ENCODE results near the gene KRT33A. TPM values are rescaled to one million over a fixed set of nuclear protein-coding genes. Genes with fewer than 3 reads are reported as not detected.
"Not testable (repeated sequence)": the region's sequence is repeated elsewhere in the genome, so short reads cannot be mapped to it uniquely, and the experiment has no call there.

KRT33A gene
- total RNA-seq, 2 experiments from 2014 or later = not detected

GRCh38 chr17:41347869-41348760, 2.5 kb downstream of the KRT33A start:
- H3K36me3 Mint-ChIP-seq = peaks cover 5% of the 10 kb centered on the region
- H3K4me1 Mint-ChIP-seq = no peaks in the 10 kb centered on the region
- H3K27me3 Mint-ChIP-seq = peaks cover 6% of the 10 kb centered on the region
- H3K27ac Mint-ChIP-seq = no peak overlapping the region
- peaks cover 2% of the 10 kb centered on the region for H3K9me3 Mint-ChIP-seq (ENCODE audit: low read depth)
- ATAC-seq (no peak), DNase-seq (peak; percentile 9)
- H3K4me3 Mint-ChIP-seq = no peak overlapping the region
- CTCF ChIA-PET = interaction anchor here (1.1 to 1.2 kb wide), 2 partner anchors 8 to 23 kb away, joined by 3 read pairs; no protein-coding TSS in a partner anchor

DNA sequence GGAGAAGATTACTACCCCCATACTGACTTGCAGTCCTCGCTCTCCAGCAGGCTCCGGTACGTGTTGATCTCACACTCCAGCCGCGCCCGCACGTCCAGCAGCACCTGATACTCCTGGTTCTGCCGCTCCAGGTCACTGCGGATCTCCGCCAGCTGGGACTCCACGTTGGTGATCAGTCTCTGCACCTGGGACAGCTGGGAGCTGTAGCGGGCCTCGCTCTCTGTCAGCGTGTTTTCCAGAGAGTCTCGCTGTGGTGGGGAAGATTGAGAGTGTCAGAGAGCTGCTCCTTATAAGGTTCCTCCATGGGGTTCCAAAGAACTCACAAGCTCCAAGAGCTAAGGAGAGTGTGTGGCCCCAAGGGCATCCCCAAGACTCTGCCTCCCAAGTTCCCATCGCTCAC, 4.2 kb downstream of the KRT33A start:
- H3K27me3 Mint-ChIP-seq; CTCF ChIA-PET; H3K9me3 Mint-ChIP-seq (ENCODE audit: low read depth); ATAC-seq; H3K27ac Mint-ChIP-seq; DNase-seq; H3K4me3 Mint-ChIP-seq; H3K4me1 Mint-ChIP-seq: not testable (repeated sequence)
- peaks cover 18% of the 10 kb centered on the region for H3K36me3 Mint-ChIP-seq

- Mint-ChIP-seq H3K9me3 (ENCODE audit: low read depth) (peaks cover 8% of the 10 kb centered on the region), H3K4me1 (peaks cover 13% of the 10 kb centered on the region), H3K27me3 (peaks cover 3% of the 10 kb centered on the region), H3K27ac (no peak overlapping the region), H3K4me3 (no peak overlapping the region), H3K36me3 (peaks cover 18% of the 10 kb centered on the region)
- ATAC-seq (no peak), DNase-seq (peak; percentile 23)
- CTCF ChIA-PET = no interaction called here
Observed at GRCh38 chr17:41345992-41346391, 4.6 kb downstream of the KRT33A start.

- CTCF ChIA-PET = no interaction called here
- H3K4me3 Mint-ChIP-seq = no peak overlapping the region
- peaks cover 38% of the 10 kb centered on the region for H3K4me1 Mint-ChIP-seq
- no peak for ATAC-seq
- peaks cover 5% of the 10 kb centered on the region for H3K27me3 Mint-ChIP-seq
- peaks cover 8% of the 10 kb centered on the region for H3K9me3 Mint-ChIP-seq (ENCODE audit: low read depth)
- peak; percentile 8 for DNase-seq
- H3K27ac Mint-ChIP-seq = no peak overlapping the region
- peaks cover 18% of the 10 kb centered on the region for H3K36me3 Mint-ChIP-seq
Observed at GRCh38 chr17:41343029-41343428, 7.6 kb downstream of the KRT33A start.

GRCh38 chr17:41340934-41341861, 9.4 kb downstream of the KRT33A start:
- Mint-ChIP-seq H3K4me1 (peaks cover 40% of the 10 kb centered on the region), H3K9me3 (ENCODE audit: low read depth) (peaks cover 8% of the 10 kb centered on the region), H3K4me3 (peak overlapping the region; percentile 21), H3K27ac (peak overlapping the region; percentile 78), H3K27me3 (peaks cover 2% of the 10 kb centered on the region), H3K36me3 (peaks cover 18% of the 10 kb centered on the region)
- CTCF ChIA-PET = interaction anchor here (1.0 to 2.6 kb wide), 3 partner anchors 208 to 324 kb away, joined by 3 to 10 read pairs (median 3); no protein-coding TSS in a partner anchor
- DNase-seq (peak; percentile 78), ATAC-seq (peak; percentile 71)

GRCh38 chr17:41340494-41340893, 10.1 kb downstream of the KRT33A start:
- Mint-ChIP-seq H3K27ac (peak overlapping the region; percentile 78), H3K4me1 (peaks cover 40% of the 10 kb centered on the region)

GRCh38 chr17:41339571-41340172, 11.0 kb downstream of the KRT33A start:
- H3K27me3 Mint-ChIP-seq = peaks cover 2% of the 10 kb centered on the region
- CTCF ChIA-PET = interaction anchor here (1.2 to 2.6 kb wide), 7 partner anchors 9 to 326 kb away, joined by 3 to 10 read pairs (median 5); no protein-coding TSS in a partner anchor
- H3K36me3 Mint-ChIP-seq = peaks cover 18% of the 10 kb centered on the region
- peaks cover 46% of the 10 kb centered on the region for H3K4me1 Mint-ChIP-seq
- peaks cover 8% of the 10 kb centered on the region for H3K9me3 Mint-ChIP-seq (ENCODE audit: low read depth)
- ATAC-seq (no peak), DNase-seq (peak; percentile 38)
- no peak overlapping the region for H3K4me3 Mint-ChIP-seq
- H3K27ac Mint-ChIP-seq = peak overlapping the region; percentile 56

More at GRCh38 chr17:41340494-41340893, 10.1 kb downstream of the KRT33A start:
- peaks cover 18% of the 10 kb centered on the region for H3K36me3 Mint-ChIP-seq
- H3K4me3 Mint-ChIP-seq = no peak overlapping the region
- DNase-seq (peak; percentile 40), ATAC-seq (no peak)
- peaks cover 8% of the 10 kb centered on the region for H3K9me3 Mint-ChIP-seq (ENCODE audit: low read depth)
- peaks cover 2% of the 10 kb centered on the region for H3K27me3 Mint-ChIP-seq
- CTCF ChIA-PET = interaction anchor here (1.0 to 2.6 kb wide), 4 partner anchors 8 to 325 kb away, joined by 3 to 10 read pairs (median 4); no protein-coding TSS in a partner anchor

DNA sequence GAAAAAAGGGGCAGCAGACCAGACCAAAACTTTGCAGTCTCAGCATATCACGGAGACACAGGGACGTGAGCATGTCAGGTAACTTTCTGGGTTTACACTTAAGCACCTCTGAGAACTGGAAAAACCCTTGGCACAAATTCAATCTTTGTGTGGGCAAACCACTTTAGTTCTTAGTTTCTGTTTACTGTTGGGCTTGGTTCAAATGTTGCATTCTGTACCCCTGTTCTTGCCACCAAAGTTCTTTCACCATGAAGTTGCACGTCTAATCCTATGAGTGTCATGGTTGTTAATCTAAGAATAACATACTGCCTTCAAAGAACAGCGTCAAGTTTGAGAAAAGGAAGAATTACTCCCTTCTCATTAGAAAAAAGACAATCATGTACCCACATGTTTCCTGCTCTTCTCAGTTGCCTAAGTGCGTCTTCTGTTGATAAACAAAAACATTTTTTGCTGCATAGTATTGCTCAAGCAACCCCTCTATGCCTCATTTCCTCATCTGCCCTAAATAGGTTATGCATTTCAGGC, 11.6 kb downstream of the KRT33A start:
- ATAC-seq = peak; percentile 41
- Mint-ChIP-seq H3K4me1 (peaks cover 51% of the 10 kb centered on the region), H3K36me3 (peaks cover 18% of the 10 kb centered on the region), H3K27me3 (peaks cover 2% of the 10 kb centered on the region), H3K4me3 (no peak overlapping the region), H3K9me3 (ENCODE audit: low read depth) (peaks cover 8% of the 10 kb centered on the region), H3K27ac (peak overlapping the region; percentile 56)
- peak; percentile 46 for DNase-seq
- CTCF ChIA-PET = interaction anchor here (1.2 to 2.6 kb wide), 8 partner anchors 10 to 327 kb away, joined by 3 to 10 read pairs (median 5); no protein-coding TSS in a partner anchor

DNA sequence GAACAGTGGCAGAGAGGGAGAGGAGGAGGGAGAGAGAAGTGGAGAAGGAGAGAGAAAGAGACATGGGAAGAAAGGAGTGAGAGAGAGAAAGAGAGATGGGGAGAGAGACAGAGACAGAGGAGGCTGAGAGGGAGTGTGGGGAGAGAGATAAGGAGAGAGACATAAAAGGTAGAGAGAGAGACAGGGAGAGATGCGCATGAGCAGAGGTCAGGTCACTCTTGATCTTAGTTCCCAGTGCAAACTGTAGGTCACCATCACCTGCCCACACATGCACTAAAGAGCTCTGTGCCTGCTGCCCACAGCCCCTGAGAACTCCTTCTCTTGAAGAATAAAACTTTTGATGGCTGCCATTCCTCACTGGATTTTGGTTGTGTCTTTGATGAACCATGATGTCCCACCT, 14.9 kb downstream of the KRT33A start:
- peaks cover 2% of the 10 kb centered on the region for H3K27me3 Mint-ChIP-seq
- peaks cover 37% of the 10 kb centered on the region for H3K4me1 Mint-ChIP-seq
- H3K4me3 Mint-ChIP-seq = no peak overlapping the region
- H3K36me3 Mint-ChIP-seq = no peaks in the 10 kb centered on the region
- no peak overlapping the region for H3K27ac Mint-ChIP-seq
- DNase-seq = peak; percentile 21
- no peak for ATAC-seq
- CTCF ChIA-PET = no interaction called here
- no peaks in the 10 kb centered on the region for H3K9me3 Mint-ChIP-seq (ENCODE audit: low read depth)

GRCh38 chr17:41334385-41335305, 16.0 kb downstream of the KRT33A start:
- Mint-ChIP-seq H3K4me3 (no peak overlapping the region), H3K27me3 (peaks cover 2% of the 10 kb centered on the region), H3K36me3 (no peaks in the 10 kb centered on the region), H3K4me1 (peaks cover 26% of the 10 kb centered on the region), H3K9me3 (ENCODE audit: low read depth) (no peaks in the 10 kb centered on the region), H3K27ac (no peak overlapping the region)
- CTCF ChIA-PET = no interaction called here
- ATAC-seq (no peak), DNase-seq (peak; percentile 34)

DNA sequence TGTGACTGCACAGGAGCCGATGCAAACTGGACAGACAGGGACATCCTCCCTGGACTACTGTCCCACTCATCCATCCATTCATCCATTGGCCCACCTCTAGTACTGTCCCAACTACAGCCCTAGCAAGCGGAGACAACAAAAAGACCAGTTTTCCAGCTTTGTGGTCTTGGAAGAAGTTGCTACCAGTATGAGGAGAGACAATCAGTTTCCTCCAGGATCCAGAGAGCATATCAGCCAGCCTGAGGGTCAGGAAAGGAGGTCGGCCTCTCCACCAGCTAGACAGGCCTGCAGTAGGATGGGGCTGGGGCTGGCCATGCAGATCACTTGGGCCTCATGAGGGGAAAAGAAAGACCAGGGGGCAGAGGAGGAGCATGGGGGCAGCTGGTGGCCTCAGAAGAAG, 16.8 kb downstream of the KRT33A start:
- Mint-ChIP-seq H3K27ac (no peak overlapping the region), H3K27me3 (peaks cover 2% of the 10 kb centered on the region), H3K36me3 (no peaks in the 10 kb centered on the region), H3K4me3 (no peak overlapping the region), H3K9me3 (ENCODE audit: low read depth) (no peaks in the 10 kb centered on the region), H3K4me1 (peaks cover 18% of the 10 kb centered on the region)
- DNase-seq = peak; percentile 26
- ATAC-seq = no peak
- CTCF ChIA-PET = interaction anchor here (0.7 kb wide), 1 partner anchor 315 kb away, joined by 3 read pairs; no protein-coding TSS in a partner anchor

- CTCF ChIA-PET = interaction anchor here (0.7 to 1.4 kb wide), 2 partner anchors 11 to 315 kb away, joined by 3 to 5 read pairs; no protein-coding TSS in a partner anchor
- no peaks in the 10 kb centered on the region for H3K9me3 Mint-ChIP-seq (ENCODE audit: low read depth)
- ATAC-seq = no peak
Observed at GRCh38 chr17:41333098-41333497, 17.5 kb downstream of the KRT33A start.

More at GRCh38 chr17:41333098-41333497, 17.5 kb downstream of the KRT33A start:
- H3K4me1 Mint-ChIP-seq = peaks cover 15% of the 10 kb centered on the region
- DNase-seq = peak; percentile 22
- H3K27me3 Mint-ChIP-seq = no peaks in the 10 kb centered on the region
- H3K4me3 Mint-ChIP-seq = no peak overlapping the region
- no peaks in the 10 kb centered on the region for H3K36me3 Mint-ChIP-seq
- H3K27ac Mint-ChIP-seq = no peak overlapping the region

Data from activated CD8-positive, alpha-beta memory T cell treated with anti-CD3 and anti-CD28 coated beads, Interleukin-2, amount 10 ng/mL, durations not matched to agents 7 days and 5 days (primary cell).